Endodermal cell (in vitro differentiated cells): ENCODE data around the gene HPS3. TPM values are rescaled to one million over a fixed set of nuclear protein-coding genes. Genes with fewer than 3 reads are reported as not detected.

Experiments
- DNase-seq: peaks from one replicate; pipeline ENCODE4 v3.0.0-alpha.2; 2017
- H3K27ac ChIP-seq: 2 replicates; pipeline ENCODE4 v1.5.1; 2013; ENCODE audit warnings: mild to moderate bottlenecking, low read depth, low read length, moderate library complexity
- H3K27me3 ChIP-seq: 2 replicates; pipeline ENCODE4 v1.6.1; 2013; ENCODE audit warnings: mild to moderate bottlenecking, low read length, moderate library complexity; ENCODE audit not compliant: insufficient read depth, control insufficient read depth, poor library complexity, severe bottlenecking
- H3K36me3 ChIP-seq: 2 replicates; pipeline ENCODE4 v1.7.0; 2013; ENCODE audit warnings: mild to moderate bottlenecking, low read length, moderate library complexity; ENCODE audit not compliant: control insufficient read depth, insufficient read depth
- H3K4me1 ChIP-seq: one replicate; pipeline ENCODE4 v1.7.0; 2013; ENCODE audit warnings: low read length; ENCODE audit not compliant: control insufficient read depth, insufficient read depth
- H3K4me3 ChIP-seq: 2 replicates; pipeline ENCODE4 v1.5.1; 2013; ENCODE audit warnings: mild to moderate bottlenecking, low read length, moderate library complexity
- H3K9ac ChIP-seq: 2 replicates; pipeline ENCODE4 v1.6.1; 2013; ENCODE audit warnings: mild to moderate bottlenecking, low read length, moderate library complexity; ENCODE audit not compliant: poor library complexity, severe bottlenecking; ENCODE audit errors: extremely low read depth
- H3K9me3 ChIP-seq: 2 replicates; pipeline ENCODE4 v1.6.1; 2013; ENCODE audit warnings: mild to moderate bottlenecking, low read length, moderate library complexity; ENCODE audit not compliant: control insufficient read depth
- H3K27ac Mint-ChIP-seq: 2 replicates; pipeline ENCODE4 v1.8.0; 2020; ENCODE audit warnings: mixed read lengths
- H3K27me3 Mint-ChIP-seq: 2 replicates; pipeline ENCODE4 v1.8.0; 2021; ENCODE audit warnings: mild to moderate bottlenecking, mixed read lengths; ENCODE audit not compliant: insufficient read depth
- H3K36me3 Mint-ChIP-seq: 2 replicates; pipeline ENCODE4 v1.8.0; 2020; ENCODE audit warnings: low read depth, mixed read lengths
- H3K4me1 Mint-ChIP-seq: 2 replicates; pipeline ENCODE4 v1.8.0; 2020; ENCODE audit warnings: mixed read lengths
- H3K4me3 Mint-ChIP-seq: 2 replicates; pipeline ENCODE4 v1.8.0; 2020; ENCODE audit warnings: mild to moderate bottlenecking, moderate library complexity, mixed read lengths
- H3K9me3 Mint-ChIP-seq: 2 replicates; pipeline ENCODE4 v1.8.0; 2020; ENCODE audit warnings: mild to moderate bottlenecking, mixed read lengths
- WGBS, 2 experiments: methylation state at CpG; one replicate each; pipeline versions ENCODE4 v1.1.5 to v1.1.7; 2013; ENCODE audit warnings: missing lambda C conversion rate in 2 of 2, mixed read lengths in 1 of 2; ENCODE audit not compliant: insufficient coverage in 1 of 2, insufficient read length in 1 of 2; 5-methylcytosine and 5-hydroxymethylcytosine counted together
- total RNA-seq, 2 donors: library from RNA; stranded (reverse); fragmentation: NEBNext Ultra II Directional in 1 of 2; extraction: Animal tissue kit (Norgen Biotek cat#: 25700) in 1 of 2; gene quantifications; 2 replicates in 1 of 2; 3 replicates in 1 of 2; pipeline ENCODE4 v1.2.1, GENCODE V29; 2021
- TF ChIP-seq, protein P1 (sequence below): fragments of 200-600 bp; sonication (generic); conservative IDR thresholded peaks from 2 replicates; pipeline ENCODE4 v1.5.0; 2021; ENCODE audit warnings: antibody characterized with exemption, mild to moderate bottlenecking

The HPS3 gene
- total RNA-seq, 2 donors from 2014 or later: 26.0 to 28.7 TPM

DNA sequence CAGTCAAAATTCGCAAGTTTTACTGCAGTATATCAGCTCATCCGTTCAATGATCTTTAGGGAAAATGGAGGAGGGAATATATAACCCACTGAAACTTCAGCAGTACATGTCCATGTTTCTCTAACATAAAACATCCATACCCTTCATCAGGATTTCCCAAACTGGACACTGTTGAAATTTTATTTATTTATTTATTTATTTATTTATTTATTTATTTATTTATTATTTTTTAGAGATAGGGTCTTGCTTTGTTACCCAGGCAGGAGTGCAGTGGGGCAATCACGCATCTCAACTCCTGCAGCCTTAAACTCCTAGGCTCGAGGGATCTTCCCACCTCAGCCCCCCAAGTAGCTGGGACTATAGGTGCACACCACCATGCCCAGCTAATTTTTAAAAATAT lies 28.3 kb upstream of the HPS3 start:
- no peak for DNase-seq
- H3K4me1 Mint-ChIP-seq: no peaks in the 10 kb centered on the region
- peaks cover 29% of the 10 kb centered on the region for H3K9me3 Mint-ChIP-seq
- Histone ChIP-seq H3K27me3 (no peaks in the 10 kb centered on the region), H3K9ac (no peak overlapping the region), H3K27ac (no peak overlapping the region), H3K4me1 (no peaks in the 10 kb centered on the region), H3K36me3 (no peaks in the 10 kb centered on the region), H3K9me3 (peaks cover 17% of the 10 kb centered on the region), H3K4me3 (no peak overlapping the region)
- H3K27me3 Mint-ChIP-seq: no peaks in the 10 kb centered on the region
- H3K27ac Mint-ChIP-seq: no peak overlapping the region
- no peak overlapping the region for H3K4me3 Mint-ChIP-seq
- peaks cover 7% of the 10 kb centered on the region for H3K36me3 Mint-ChIP-seq
- WGBS, 2 experiments: 80 to 88% methylated on average over 1 to 4 of the region's 4 CpGs
- TF ChIP-seq, protein P1, sequence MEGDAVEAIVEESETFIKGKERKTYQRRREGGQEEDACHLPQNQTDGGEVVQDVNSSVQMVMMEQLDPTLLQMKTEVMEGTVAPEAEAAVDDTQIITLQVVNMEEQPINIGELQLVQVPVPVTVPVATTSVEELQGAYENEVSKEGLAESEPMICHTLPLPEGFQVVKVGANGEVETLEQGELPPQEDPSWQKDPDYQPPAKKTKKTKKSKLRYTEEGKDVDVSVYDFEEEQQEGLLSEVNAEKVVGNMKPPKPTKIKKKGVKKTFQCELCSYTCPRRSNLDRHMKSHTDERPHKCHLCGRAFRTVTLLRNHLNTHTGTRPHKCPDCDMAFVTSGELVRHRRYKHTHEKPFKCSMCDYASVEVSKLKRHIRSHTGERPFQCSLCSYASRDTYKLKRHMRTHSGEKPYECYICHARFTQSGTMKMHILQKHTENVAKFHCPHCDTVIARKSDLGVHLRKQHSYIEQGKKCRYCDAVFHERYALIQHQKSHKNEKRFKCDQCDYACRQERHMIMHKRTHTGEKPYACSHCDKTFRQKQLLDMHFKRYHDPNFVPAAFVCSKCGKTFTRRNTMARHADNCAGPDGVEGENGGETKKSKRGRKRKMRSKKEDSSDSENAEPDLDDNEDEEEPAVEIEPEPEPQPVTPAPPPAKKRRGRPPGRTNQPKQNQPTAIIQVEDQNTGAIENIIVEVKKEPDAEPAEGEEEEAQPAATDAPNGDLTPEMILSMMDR: no peak

DNA sequence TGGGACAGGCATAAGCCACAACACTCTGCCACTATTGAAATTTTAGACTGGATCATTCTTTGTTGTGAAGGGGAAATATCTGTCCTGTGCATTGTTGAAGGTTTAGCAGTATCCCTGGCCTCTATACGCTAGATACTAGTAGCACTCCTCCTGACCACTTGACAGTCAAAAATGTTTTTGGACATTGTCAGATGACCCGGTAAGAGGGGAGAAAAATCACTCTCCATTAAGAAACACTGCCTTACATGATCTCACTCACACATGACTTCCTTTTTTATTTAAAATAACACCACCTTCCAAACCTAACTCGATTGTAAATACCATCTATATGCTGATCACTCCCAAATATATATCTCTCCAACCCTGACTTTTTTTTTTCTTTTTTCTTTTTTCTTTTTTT lies 27.8 kb upstream of the HPS3 start:
- H3K4me3 ChIP-seq: no peak overlapping the region
- no peaks in the 10 kb centered on the region for H3K4me1 Mint-ChIP-seq
- 83 to 95% methylated on average over 3 of the region's 3 CpGs for WGBS, 2 experiments

DNA sequence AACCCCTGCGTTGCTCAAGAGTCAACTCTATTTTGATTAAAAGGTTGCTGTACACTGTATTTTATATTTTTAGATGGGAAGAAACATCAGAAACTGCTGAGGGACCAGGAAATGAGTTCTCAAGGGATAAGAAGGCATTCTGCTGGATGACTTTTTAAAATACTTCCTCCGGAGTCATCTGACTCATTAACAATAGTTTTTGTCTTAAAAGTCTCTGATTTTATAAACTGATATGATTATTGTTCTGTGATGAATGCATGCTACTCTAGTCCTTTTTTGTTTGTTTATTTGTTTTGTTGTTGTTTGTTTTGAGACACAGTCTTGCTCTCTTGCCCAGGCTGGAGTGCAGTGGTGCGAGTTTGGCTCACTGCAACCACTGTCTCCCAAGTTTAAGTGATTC lies 25.0 kb upstream of the HPS3 start:
- Mint-ChIP-seq H3K36me3 (no peaks in the 10 kb centered on the region), H3K27ac (no peak overlapping the region), H3K4me1 (no peaks in the 10 kb centered on the region), H3K9me3 (peaks cover 28% of the 10 kb centered on the region), H3K4me3 (no peak overlapping the region), H3K27me3 (no peaks in the 10 kb centered on the region)
- Histone ChIP-seq H3K4me1 (no peaks in the 10 kb centered on the region), H3K27ac (no peak overlapping the region), H3K9me3 (peaks cover 22% of the 10 kb centered on the region), H3K36me3 (no peaks in the 10 kb centered on the region), H3K27me3 (no peaks in the 10 kb centered on the region), H3K9ac (no peak overlapping the region), H3K4me3 (no peak overlapping the region)
- WGBS, 2 experiments: 93 to 100% methylated on average over 1 to 3 of the region's 3 CpGs
- DNase-seq: no peak
- TF ChIP-seq, protein P1: no peak

More for the DNA sequence above, 27.8 kb upstream of the HPS3 start:
- H3K9ac ChIP-seq: no peak overlapping the region
- H3K27ac ChIP-seq: no peak overlapping the region
- Mint-ChIP-seq H3K9me3 (peaks cover 34% of the 10 kb centered on the region), H3K27ac (no peak overlapping the region), H3K27me3 (no peaks in the 10 kb centered on the region), H3K36me3 (peaks cover 7% of the 10 kb centered on the region), H3K4me3 (no peak overlapping the region)
- H3K9me3 ChIP-seq: peaks cover 20% of the 10 kb centered on the region
- no peaks in the 10 kb centered on the region for H3K36me3 ChIP-seq
- TF ChIP-seq, protein P1: no peak
- DNase-seq: no peak
- H3K4me1 ChIP-seq: no peaks in the 10 kb centered on the region
- H3K27me3 ChIP-seq: no peaks in the 10 kb centered on the region
